Transverse colon (tissue), 4 donors: ENCODE measurements around the gene STARD3. TPM values are rescaled to one million over a fixed set of nuclear protein-coding genes. Genes with fewer than 3 reads are reported as not detected.

Experiments
- DNase-seq: peaks from one replicate; pipeline ENCODE4 v3.0.0-alpha.2; 2019
- H3K27ac ChIP-seq, 4 donors: fragments of 200-600 bp; sonication (generic); 2 replicates each; pipeline ENCODE4 v1.5.1; 2016 to 2018; ENCODE audit warnings: inconsistent platforms in 4 of 4
- H3K27me3 ChIP-seq: fragments of 200-600 bp; sonication (generic); 2 replicates; pipeline ENCODE4 v1.5.1; 2017; ENCODE audit warnings: inconsistent platforms
- H3K36me3 ChIP-seq, 4 donors: fragments of 200-600 bp; sonication (generic); 2 replicates each; pipeline ENCODE4 v1.5.1; 2017 to 2019; ENCODE audit warnings: inconsistent platforms in 4 of 4
- H3K4me1 ChIP-seq, 4 donors: fragments of 200-600 bp; sonication (generic); 2 replicates each; pipeline ENCODE4 v1.5.1; 2017 to 2020; ENCODE audit warnings: inconsistent platforms in 4 of 4
- H3K4me3 ChIP-seq, 4 donors: fragments of 200-600 bp; sonication (generic); 1 replicate in 1 of 4; 2 replicates in 3 of 4; pipeline versions ENCODE4 v1.5.1 to v1.6.1; 2017 to 2019; ENCODE audit warnings: inconsistent platforms in 4 of 4
- H3K9me3 ChIP-seq, 2 donors: fragments of 200-600 bp; sonication (generic); 2 replicates each; pipeline ENCODE4 v1.5.1; 2017 to 2019; ENCODE audit warnings: inconsistent platforms in 2 of 2
- EP300 ChIP-seq: sonication (generic); formaldehyde crosslinking; IDR thresholded peaks from one replicate; pipeline ENCODE4 v1.6.1; 2017; ENCODE audit warnings: antibody characterized with exemption, low read depth
- POLR2A ChIP-seq: fragments of 450-650 bp; IDR thresholded peaks from one replicate; pipeline ENCODE4 v1.6.1; 2016; ENCODE audit warnings: antibody characterized with exemption, mild to moderate bottlenecking, moderate library complexity
- POLR2AphosphoS5 ChIP-seq, 3 donors: sonication (generic); formaldehyde crosslinking; IDR thresholded peaks; one replicate each; pipeline ENCODE4 v1.6.1; 2016; ENCODE audit warnings: antibody characterized with exemption in 3 of 3
- WGBS, 2 donors: methylation state at CpG; one replicate each; pipeline ENCODE4 v1.1.5; 2018; ENCODE audit warnings: low coverage in 1 of 2; 5-methylcytosine and 5-hydroxymethylcytosine counted together
- in situ Hi-C, 4 donors: fragments of 200-750 bp; cut with MboI; loops; one replicate each; pipeline versions ENCODE4 v1.15.0 to v1.15.1; 2017; ENCODE audit warnings: low sequenced_read_pairs in 3 of 4, low pct_ligation_motif_present in 1 of 4, low pct_unique_long_range_greater_than_20kb in 1 of 4
- intact Hi-C: fragments of 100-400 bp; cut with DNase I; formaldehyde crosslinking; loops from one replicate; pipeline ENCODE4 v1.15.1; 2023; ENCODE audit warnings: low total_unique reads
- total RNA-seq, 4 donors: library from RNA; depleted of rRNA; stranded (reverse); fragments of >200 nt; gene quantifications; one replicate each; pipeline ENCODE4 v1.1.0, GENCODE V29; 2016
- TF ChIP-seq, protein P1 (sequence below), 5 experiments: fragments of 200-600 bp in 3 of 5; fragments of 450-650 bp in 2 of 5; sonication (generic) in 3 of 5; IDR thresholded peaks; 1 replicate in 2 of 5; 2 replicates in 3 of 5; pipeline ENCODE4 v1.5.1; 2016 to 2017; ENCODE audit warnings: antibody characterized with exemption in 5 of 5, inconsistent platforms in 3 of 5, mild to moderate bottlenecking in 2 of 5, moderate library complexity in 1 of 5

Gene STARD3
- total RNA-seq, 4 donors from 2014 or later, result 63.5 to 193 (median 73.2) TPM

DNA sequence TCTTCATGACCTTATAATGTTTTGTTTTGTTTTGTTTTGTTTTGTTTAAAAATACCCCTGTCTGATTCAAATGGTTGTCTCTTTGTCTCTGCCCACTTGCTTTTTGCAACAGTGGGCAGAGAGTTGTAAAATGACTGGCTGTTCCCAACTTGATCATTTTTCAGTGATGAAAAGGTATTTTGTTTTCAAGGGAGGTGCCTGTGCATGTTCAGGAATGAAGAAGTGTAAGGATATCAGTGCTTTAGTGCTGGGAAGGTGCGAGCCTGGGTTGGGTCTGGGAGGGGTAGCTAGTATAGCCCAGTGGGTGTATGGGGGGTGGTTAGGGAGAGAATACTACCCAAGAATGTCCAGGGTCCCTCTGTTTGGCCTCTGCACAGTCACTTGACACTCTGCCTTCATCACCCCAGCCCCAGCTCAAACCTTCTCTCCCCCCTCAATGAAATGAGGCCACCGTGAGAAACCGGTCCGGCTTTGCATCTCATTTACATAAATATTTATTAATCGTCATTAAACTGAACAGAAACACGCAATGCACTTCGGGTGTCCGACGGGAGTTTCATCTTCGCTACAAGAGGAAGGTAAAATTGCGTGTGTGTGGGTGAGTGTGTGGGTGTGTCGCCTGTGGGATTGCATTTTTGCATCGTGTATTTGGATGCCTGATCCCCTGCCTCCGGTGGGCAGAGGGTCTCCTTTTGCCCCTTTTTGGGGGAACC, 33.5 kb upstream of the STARD3 start:
- intact Hi-C loops (no loop called here), in situ Hi-C loops (no loop called here)
- peaks cover 100% of the 10 kb centered on the region for H3K27me3 ChIP-seq
- DNase-seq, result no peak
- H3K4me1 ChIP-seq, result peaks cover 23 to 42% (median 37%) of the 10 kb centered on the region in 4 donors
- no peaks in the 10 kb centered on the region for H3K36me3 ChIP-seq
- TF ChIP-seq POLR2AphosphoS5 (IDR thresholded peaks at IDR 0.05) (no peak), POLR2A (no peak), EP300 (no peak)
- TF ChIP-seq, protein P1, sequence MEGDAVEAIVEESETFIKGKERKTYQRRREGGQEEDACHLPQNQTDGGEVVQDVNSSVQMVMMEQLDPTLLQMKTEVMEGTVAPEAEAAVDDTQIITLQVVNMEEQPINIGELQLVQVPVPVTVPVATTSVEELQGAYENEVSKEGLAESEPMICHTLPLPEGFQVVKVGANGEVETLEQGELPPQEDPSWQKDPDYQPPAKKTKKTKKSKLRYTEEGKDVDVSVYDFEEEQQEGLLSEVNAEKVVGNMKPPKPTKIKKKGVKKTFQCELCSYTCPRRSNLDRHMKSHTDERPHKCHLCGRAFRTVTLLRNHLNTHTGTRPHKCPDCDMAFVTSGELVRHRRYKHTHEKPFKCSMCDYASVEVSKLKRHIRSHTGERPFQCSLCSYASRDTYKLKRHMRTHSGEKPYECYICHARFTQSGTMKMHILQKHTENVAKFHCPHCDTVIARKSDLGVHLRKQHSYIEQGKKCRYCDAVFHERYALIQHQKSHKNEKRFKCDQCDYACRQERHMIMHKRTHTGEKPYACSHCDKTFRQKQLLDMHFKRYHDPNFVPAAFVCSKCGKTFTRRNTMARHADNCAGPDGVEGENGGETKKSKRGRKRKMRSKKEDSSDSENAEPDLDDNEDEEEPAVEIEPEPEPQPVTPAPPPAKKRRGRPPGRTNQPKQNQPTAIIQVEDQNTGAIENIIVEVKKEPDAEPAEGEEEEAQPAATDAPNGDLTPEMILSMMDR (IDR thresholded peaks at IDR 0.05), result no peak
- no peak overlapping the region for H3K4me3 ChIP-seq
- no peaks in the 10 kb centered on the region for H3K9me3 ChIP-seq
- WGBS, 2 donors, result 7% methylated on average over 14 of the region's 14 CpGs; no CpG with 5 or more reads in 1 of the 2 donors
- no peak overlapping the region for H3K27ac ChIP-seq

DNA sequence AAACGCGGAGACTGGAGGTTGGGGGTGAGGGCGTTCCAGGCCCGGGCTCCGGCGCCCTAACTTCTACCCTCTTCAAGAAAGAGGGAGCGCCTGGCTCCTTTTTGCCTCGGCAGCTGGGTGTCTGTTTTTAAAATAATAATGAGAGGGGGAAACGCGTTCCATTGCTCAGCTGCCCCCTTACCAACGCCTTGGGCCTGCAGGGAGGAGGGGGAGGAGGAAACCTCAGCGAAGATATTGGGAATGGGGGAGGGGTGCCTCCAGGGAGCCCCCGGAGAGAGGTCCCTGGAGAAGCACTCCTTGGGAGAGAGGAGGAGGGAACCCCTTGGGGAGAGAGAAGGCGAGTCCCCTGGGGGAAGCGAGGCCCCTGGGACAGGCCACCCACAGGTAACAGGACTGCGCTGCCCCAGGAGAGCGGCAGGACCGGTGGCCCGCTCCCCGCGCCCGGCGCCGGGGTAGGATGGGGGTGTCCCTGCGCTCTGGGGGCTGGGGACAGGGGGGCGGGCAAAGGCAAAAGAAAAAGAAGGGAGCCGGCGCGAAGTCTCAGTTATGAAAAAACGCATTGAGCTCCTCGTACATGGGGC, 31.9 kb upstream of the STARD3 start:
- TF ChIP-seq, protein P1 (IDR thresholded peaks at IDR 0.05), result no peak
- TF ChIP-seq POLR2AphosphoS5 (IDR thresholded peaks at IDR 0.05), result no peak
- Histone ChIP-seq H3K27ac (no peak overlapping the region), H3K4me3 (no peak overlapping the region), H3K27me3 (peaks cover 100% of the 10 kb centered on the region), H3K4me1 (peaks cover 21 to 29% (median 26%) of the 10 kb centered on the region in 4 donors), H3K36me3 (no peaks in the 10 kb centered on the region), H3K9me3 (no peaks in the 10 kb centered on the region)
- intact Hi-C loops (no loop called here), in situ Hi-C loops (no loop called here)
- DNase-seq, result no peak
- WGBS, 2 donors, result 11 to 19% methylated on average over 3 to 31 of the region's 31 CpGs

DNA sequence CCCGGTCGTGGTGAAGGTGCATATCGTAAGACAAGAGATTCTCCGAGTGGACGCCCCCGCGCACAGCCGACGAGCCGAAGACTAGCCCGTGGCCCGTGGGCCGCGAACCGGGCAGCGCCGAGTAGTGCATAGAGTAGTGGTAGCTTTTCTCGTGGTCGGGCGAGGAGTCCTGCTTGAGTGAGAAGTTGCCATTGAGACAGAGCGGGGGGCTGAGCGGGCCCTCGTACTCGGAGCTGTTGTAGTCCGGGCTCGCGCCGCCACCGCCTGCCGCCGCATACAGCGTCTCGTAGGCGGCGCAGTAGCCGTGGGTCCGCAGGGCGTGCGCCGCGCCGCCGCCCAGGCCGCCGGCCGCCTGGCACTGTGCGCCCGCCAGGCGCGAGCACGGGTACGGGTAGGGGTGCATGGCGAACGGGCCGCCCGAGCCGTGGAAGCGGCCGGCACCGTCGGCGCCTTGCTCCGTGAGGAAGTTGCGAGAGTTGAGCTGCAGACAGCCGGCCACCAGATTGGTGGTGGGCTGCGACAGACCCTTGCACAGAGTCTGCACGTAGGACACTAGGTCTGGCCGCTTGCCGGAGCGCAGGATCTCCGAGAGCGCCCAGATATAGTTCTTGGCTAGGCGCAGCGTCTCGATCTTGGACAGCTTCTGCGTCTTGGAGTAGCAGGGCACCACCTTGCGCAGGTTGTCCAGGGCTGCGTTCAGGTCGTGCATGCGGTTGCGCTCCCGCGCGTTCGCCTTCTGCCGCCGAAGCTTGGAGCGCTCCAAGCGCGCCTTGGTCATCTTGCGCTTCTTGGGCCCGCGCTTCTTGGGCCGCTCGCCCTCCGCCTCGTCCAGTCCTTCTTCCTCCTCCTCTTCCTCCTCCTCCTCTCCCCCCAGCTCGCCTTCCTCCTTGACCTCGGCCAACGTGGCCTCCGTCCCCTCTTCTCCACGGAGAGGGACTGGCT, 31.2 kb upstream of the STARD3 start:
- Histone ChIP-seq H3K4me1 (peaks cover 21 to 29% (median 26%) of the 10 kb centered on the region in 4 donors), H3K27me3 (peaks cover 93% of the 10 kb centered on the region), H3K27ac (no peak overlapping the region), H3K4me3 (peak overlapping the region in 1 of 4 donors; percentile 34), H3K9me3 (no peaks in the 10 kb centered on the region), H3K36me3 (no peaks in the 10 kb centered on the region)
- in situ Hi-C loops, result no loop called here
- WGBS, 2 donors, result 9% methylated on average over 54 of the region's 102 CpGs; no CpG with 5 or more reads in 1 of the 2 donors
- intact Hi-C loops, result no loop called here
- DNase-seq, result no peak
- TF ChIP-seq POLR2AphosphoS5 (IDR thresholded peaks at IDR 0.05) (no peak), EP300 (no peak), POLR2A (no peak)
- TF ChIP-seq, protein P1 (IDR thresholded peaks at IDR 0.05), result no peak
